Peyer's patch (tissue), 4 donors: ENCODE data around the gene TUBAL3.

Experiments used
- CTCF ChIP-seq, 6 experiments: fragments of 450-650 bp in 4 of 6; fragments of 200-600 bp in 2 of 6; sonication (generic) in 1 of 6; IDR thresholded peaks; one replicate each; pipeline ENCODE4 v1.5.1; 2017 to 2019; ENCODE audit warnings: antibody characterized with exemption in 6 of 6, mild to moderate bottlenecking in 3 of 6, moderate library complexity in 1 of 6
- POLR2A ChIP-seq, 2 donors: fragments of 450-650 bp; IDR thresholded peaks; one replicate each; pipeline ENCODE4 v1.5.1; 2017; ENCODE audit warnings: antibody characterized with exemption in 2 of 2, mild to moderate bottlenecking in 2 of 2, moderate library complexity in 2 of 2

GRCh38 chr10:5361966-5362365 lies 42.7 kb downstream of the TUBAL3 start:
- TF ChIP-seq CTCF (IDR thresholded peaks at IDR 0.05) (no peak), POLR2A (IDR thresholded peaks at IDR 0.05) (no peak)
